C4-2B (cell line): ENCODE data around the gene MRC2.

ENCODE experiments used
- CTCF ChIP-seq: fragments of 450-650 bp; conservative IDR thresholded peaks from 2 replicates; pipeline ENCODE4 v1.5.1; 2017; ENCODE audit warnings: mild to moderate bottlenecking
- ZFX ChIP-seq: fragments of 450-650 bp; IDR thresholded peaks from 2 replicates; pipeline ENCODE4 v1.6.1; 2017

- TF ChIP-seq CTCF (no peak), ZFX (no peak)
Measured at GRCh38 chr17:62653826-62654761, 26.6 kb downstream of the MRC2 start.
